ENCODE data around the gene USP49. TPM values are rescaled to one million over a fixed set of nuclear protein-coding genes. Genes with fewer than 3 reads are reported as not detected.
A peak's percentile ranks its signal among the peaks of the same experiment; 100 is the strongest.

The USP49 gene
- total and polyA plus RNA-seq, 2 of the 4 experiments (the other 2 are of a cell fraction) = 1.4 to 2.1 TPM

DNA sequence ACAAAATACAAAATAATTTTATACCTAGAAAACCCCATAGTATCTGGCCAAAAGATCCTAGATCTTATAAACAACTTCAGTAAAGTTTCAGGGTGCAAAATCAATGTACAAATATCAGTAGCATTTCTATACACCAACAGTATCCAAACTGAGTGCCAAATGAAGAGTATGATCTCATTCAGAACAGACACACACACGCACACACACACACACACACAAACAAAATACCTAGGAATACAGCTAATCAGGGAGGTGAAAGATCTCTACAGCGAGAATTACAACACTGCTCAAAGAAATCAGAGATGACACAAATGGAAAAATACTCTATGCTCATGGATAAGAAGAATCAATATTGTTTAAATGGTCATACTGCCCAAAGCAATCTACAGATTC is 58.5 kb downstream of the USP49 start:
- ChIA-PET POLR2A (ENCODE audit: unreplicated experiment) (no interaction called here), CTCF (no interaction called here)
- Histone ChIP-seq H2BK15ac (ENCODE audit: low read depth, low read length) (no peak overlapping the region), H4K5ac (ENCODE audit: low read depth, low read length) (no peak overlapping the region), H3K56ac (ENCODE audit: extremely low read depth, insufficient read depth, low read length) (no peak overlapping the region), H4K8ac (ENCODE audit: low read depth in 2 of 2, low read length in 2 of 2) (no peak overlapping the region), H2BK20ac (ENCODE audit: low read depth, low read length) (no peak overlapping the region), H4K20me1 (ENCODE audit: insufficient read depth, low read length) (no peaks in the 10 kb centered on the region), H3K79me1 (ENCODE audit: low read depth in 1 of 2, low read length in 2 of 2) (peaks cover 0 to 5% of the 10 kb centered on the region in 2 experiments; a peak in 3 of 4 replicates), H3K27ac (ENCODE audit: insufficient read depth, low read length) (no peak overlapping the region), H2AFZ (replicated peaks; ENCODE audit: low read length, poor library complexity) (no peak overlapping the region), H3K18ac (ENCODE audit: low read depth, low read length) (no peak overlapping the region), H3K14ac (replicated peaks; ENCODE audit: low read depth, low read length) (no peak overlapping the region), H3K9me1 (ENCODE audit: insufficient read depth, low read length) (no peaks in the 10 kb centered on the region; the same call in 1 of the 2 replicates), H3K4me1 (ENCODE audit: control insufficient read depth, insufficient read depth, low read length) (no peaks in the 10 kb centered on the region; the same call in 1 of the 2 replicates), H2AK5ac (ENCODE audit: low read depth, low read length) (no peak overlapping the region), H3K4me3 (ENCODE audit: insufficient read depth, low read depth, low read length) (no peak overlapping the region), H4K91ac (ENCODE audit: insufficient read depth, low read depth, low read length) (no peak overlapping the region), H3K4me2 (ENCODE audit: low read depth, low read length) (no peak overlapping the region), H3K9me3 (ENCODE audit: control insufficient read depth, insufficient read depth, low read length) (no peaks in the 10 kb centered on the region), H2AK9ac (replicated peaks; ENCODE audit: low read depth, low read length, poor library complexity) (no peak overlapping the region), H3K36me3 (ENCODE audit: control insufficient read depth, insufficient read depth, low read length) (no peaks in the 10 kb centered on the region), H3K4ac (ENCODE audit: low read depth, low read length) (no peak overlapping the region), H2BK120ac (ENCODE audit: low read depth, low read length) (no peak overlapping the region), H2BK5ac (ENCODE audit: low read depth, low read length, poor library complexity, severe bottlenecking) (no peak overlapping the region), H3K27me3 (ENCODE audit: control insufficient read depth, insufficient read depth, low read length) (no peaks in the 10 kb centered on the region), H3K9ac (ENCODE audit: low read depth, low read length) (no peak overlapping the region), H3K23ac (ENCODE audit: low read depth, low read length) (no peak overlapping the region)
- dilution Hi-C loops (cut with HindIII; ENCODE audit: low sequenced_read_pairs, unreplicated experiment) (no loop called here), intact Hi-C loops (cut with micrococcal nuclease) (no loop called here), in situ Hi-C loops (cut with MboI; ENCODE audit: low sequenced_read_pairs) (no loop called here)
- no TSS peak for BruUV-seq (replicated peaks)
- no peak for TF ChIP-seq SMC3 (IDR thresholded peaks at IDR 0.05; ENCODE audit: low read depth, low read length)
- no peak for TF ChIP-seq ELK1 (IDR thresholded peaks at IDR 0.05; ENCODE audit: borderline replicate concordance, low read depth, low read length)
- no peak for TF ChIP-seq USF2 (IDR thresholded peaks at IDR 0.05; ENCODE audit: low read depth, low read length)
- TF ChIP-seq CEBPB (IDR thresholded peaks at IDR 0.05; ENCODE audit: low read depth, low read length) = no peak
- TF ChIP-seq BHLHE40 (IDR thresholded peaks at IDR 0.05; ENCODE audit: low read depth, low read length) = no peak
- no peak for TF ChIP-seq NFE2L2 (IDR thresholded peaks at IDR 0.05; ENCODE audit: low read depth, low read length)
- no peak for TF ChIP-seq MAFK (IDR thresholded peaks at IDR 0.05; ENCODE audit: low read depth, low read length)
- TF ChIP-seq MAZ (IDR thresholded peaks at IDR 0.05; ENCODE audit: borderline replicate concordance, low read depth, low read length) = no peak
- peak; percentile 34 for DNase-seq
- no CpG with 5 or more reads among the region's 2 CpGs for whole genome bisulfite sequencing, 2 experiments (ENCODE audit: extremely low coverage in 2 of 2, insufficient read length in 1 of 2)
- ATAC-seq (ENCODE audit: low read depth) = no peak

All from IMR-90 (cell line).